Gastroesophageal sphincter (tissue), 4 donors: ENCODE measurements around the gene FOXO6. TPM values are rescaled to one million over a fixed set of nuclear protein-coding genes. Genes with fewer than 3 reads are reported as not detected.

Source experiments
- ATAC-seq: fragments of 150-250 bp; one replicate; pipeline ENCODE4 v1.9.1; 2016; ENCODE audit warnings: mild to moderate bottlenecking, moderate library complexity
- H3K27ac ChIP-seq, 4 donors: fragments of 200-600 bp; sonication (generic) in 3 of 4; 1 replicate in 3 of 4; 2 replicates in 1 of 4; pipeline ENCODE4 v1.5.1; 2016 to 2019
- H3K27me3 ChIP-seq: fragments of 200-600 bp; sonication (generic); one replicate; pipeline ENCODE4 v1.5.1; 2019
- H3K36me3 ChIP-seq, 2 donors: fragments of 200-600 bp; sonication (generic); one replicate each; pipeline ENCODE4 v1.5.1; 2019; ENCODE audit warnings: control low read depth in 1 of 2
- H3K4me1 ChIP-seq, 3 donors: fragments of 200-600 bp; sonication (generic); 1 replicate in 2 of 3; 2 replicates in 1 of 3; pipeline ENCODE4 v1.5.1; 2016 to 2019; ENCODE audit warnings: control low read depth in 2 of 3
- H3K4me3 ChIP-seq, 2 donors: fragments of 200-600 bp; sonication (generic); one replicate each; pipeline ENCODE4 v1.5.1; 2019; ENCODE audit warnings: mild to moderate bottlenecking in 1 of 2, moderate library complexity in 1 of 2
- H3K9me3 ChIP-seq, 3 donors: fragments of 200-600 bp; sonication (generic); one replicate each; pipeline ENCODE4 v1.5.1; 2017 to 2019; ENCODE audit warnings: control low read depth in 2 of 3
- CTCF ChIP-seq, 4 experiments: fragments of 200-600 bp in 2 of 4; fragments of 450-650 bp in 2 of 4; sonication (generic) in 1 of 4; IDR thresholded peaks; one replicate each; pipeline ENCODE4 v1.5.1; 2017 to 2019; ENCODE audit warnings: antibody characterized with exemption in 4 of 4, mild to moderate bottlenecking in 2 of 4, moderate library complexity in 2 of 4
- EP300 ChIP-seq: sonication (generic); formaldehyde crosslinking; IDR thresholded peaks from one replicate; pipeline ENCODE4 v1.6.1; 2017; ENCODE audit warnings: antibody characterized with exemption, mild to moderate bottlenecking
- POLR2A ChIP-seq, 2 donors: fragments of 450-650 bp; IDR thresholded peaks; one replicate each; pipeline ENCODE4 v1.6.1; 2017; ENCODE audit warnings: antibody characterized with exemption in 2 of 2, mild to moderate bottlenecking in 2 of 2, moderate library complexity in 1 of 2
- POLR2AphosphoS5 ChIP-seq: sonication (generic); formaldehyde crosslinking; IDR thresholded peaks from one replicate; pipeline ENCODE4 v1.6.1; 2017; ENCODE audit warnings: antibody characterized with exemption
- WGBS, 2 donors: methylation state at CpG; one replicate each; pipeline ENCODE4 v1.1.5; 2018; ENCODE audit warnings: low coverage in 1 of 2; 5-methylcytosine and 5-hydroxymethylcytosine counted together
- total RNA-seq, 4 donors: library from RNA; depleted of rRNA; stranded (reverse); fragments of >200 nt; gene quantifications; one replicate each; pipeline ENCODE4 v1.1.0, GENCODE V29; 2016

FOXO6 gene
- total RNA-seq, 4 donors from 2014 or later: 0.27 to 2.2 (median 1.9) TPM

GRCh38 chr1:41419584-41420295 lies 58.5 kb downstream of the FOXO6 start:
- peaks cover 0 to 31% (median 3%) of the 10 kb centered on the region in 3 donors for H3K4me1 ChIP-seq
- 77 to 80% methylated on average over 2 to 5 of the region's 8 CpGs for WGBS, 2 donors
- H3K27me3 ChIP-seq: no peaks in the 10 kb centered on the region
- H3K27ac ChIP-seq: peak overlapping the region in 1 of 4 donors; percentile 67
- no peaks in the 10 kb centered on the region for H3K9me3 ChIP-seq
- no peaks in the 10 kb centered on the region for H3K36me3 ChIP-seq
- TF ChIP-seq POLR2A (IDR thresholded peaks at IDR 0.05): no peak
- no peak for TF ChIP-seq EP300
- TF ChIP-seq CTCF (IDR thresholded peaks at IDR 0.05): no peak
- TF ChIP-seq POLR2AphosphoS5: no peak
- H3K4me3 ChIP-seq: no peak overlapping the region
- no peak for ATAC-seq

GRCh38 chr1:41420351-41420750 lies 59.1 kb downstream of the FOXO6 start:
- Histone ChIP-seq H3K27ac (no peak overlapping the region), H3K4me3 (no peak overlapping the region), H3K36me3 (no peaks in the 10 kb centered on the region), H3K4me1 (peaks cover 0 to 31% (median 3%) of the 10 kb centered on the region in 3 donors), H3K27me3 (no peaks in the 10 kb centered on the region), H3K9me3 (no peaks in the 10 kb centered on the region)
- TF ChIP-seq POLR2AphosphoS5: no peak
- TF ChIP-seq POLR2A (IDR thresholded peaks at IDR 0.05): no peak
- TF ChIP-seq CTCF (IDR thresholded peaks at IDR 0.05): no peak
- TF ChIP-seq EP300: no peak
- ATAC-seq: no peak
- WGBS, 2 donors: 60% methylated on average over 1 of the region's 4 CpGs; no CpG with 5 or more reads in 1 of the 2 donors

- Histone ChIP-seq H3K27me3 (no peaks in the 10 kb centered on the region), H3K36me3 (no peaks in the 10 kb centered on the region), H3K4me1 (peaks cover 0 to 31% (median 3%) of the 10 kb centered on the region in 3 donors), H3K27ac (no peak overlapping the region), H3K4me3 (no peak overlapping the region), H3K9me3 (no peaks in the 10 kb centered on the region)
- WGBS, 2 donors: 80% methylated on average over 3 of the region's 3 CpGs; no CpG with 5 or more reads in 1 of the 2 donors
- ATAC-seq: no peak
- TF ChIP-seq CTCF (IDR thresholded peaks at IDR 0.05): no peak
- TF ChIP-seq EP300: no peak
- no peak for TF ChIP-seq POLR2AphosphoS5
These were observed 59.6 kb downstream of the FOXO6 start for GRCh38 chr1:41420860-41421259.

- Histone ChIP-seq H3K36me3 (no peaks in the 10 kb centered on the region), H3K4me3 (no peak overlapping the region), H3K4me1 (peaks cover 0 to 21% (median 3%) of the 10 kb centered on the region in 3 donors), H3K27me3 (no peaks in the 10 kb centered on the region), H3K27ac (no peak overlapping the region), H3K9me3 (no peaks in the 10 kb centered on the region)
- WGBS, 2 donors: 94 to 97% methylated on average over 4 to 6 of the region's 6 CpGs
- no peak for ATAC-seq
- TF ChIP-seq POLR2AphosphoS5: no peak
These were observed 61.1 kb downstream of the FOXO6 start for GRCh38 chr1:41422306-41422705.

GRCh38 chr1:41423511-41424191 lies 62.4 kb downstream of the FOXO6 start:
- Histone ChIP-seq H3K27me3 (no peaks in the 10 kb centered on the region), H3K9me3 (no peaks in the 10 kb centered on the region), H3K36me3 (no peaks in the 10 kb centered on the region), H3K27ac (no peak overlapping the region), H3K4me1 (peaks cover 0 to 8% (median under 1%) of the 10 kb centered on the region in 3 donors), H3K4me3 (no peak overlapping the region)
- no peak for ATAC-seq
- TF ChIP-seq CTCF (IDR thresholded peaks at IDR 0.05) (peak in 1 of 4 experiments; percentile 38), EP300 (no peak)
- WGBS, 2 donors: no CpG with 5 or more reads among the region's 38 CpGs
